ENCODE results near the gene PDXK. TPM values are rescaled to one million over a fixed set of nuclear protein-coding genes. Genes with fewer than 3 reads are reported as not detected.

PDXK gene
- total RNA-seq, 3 donors from 2014 or later, result 51.5 to 79.2 (median 65.6) TPM

DNA sequence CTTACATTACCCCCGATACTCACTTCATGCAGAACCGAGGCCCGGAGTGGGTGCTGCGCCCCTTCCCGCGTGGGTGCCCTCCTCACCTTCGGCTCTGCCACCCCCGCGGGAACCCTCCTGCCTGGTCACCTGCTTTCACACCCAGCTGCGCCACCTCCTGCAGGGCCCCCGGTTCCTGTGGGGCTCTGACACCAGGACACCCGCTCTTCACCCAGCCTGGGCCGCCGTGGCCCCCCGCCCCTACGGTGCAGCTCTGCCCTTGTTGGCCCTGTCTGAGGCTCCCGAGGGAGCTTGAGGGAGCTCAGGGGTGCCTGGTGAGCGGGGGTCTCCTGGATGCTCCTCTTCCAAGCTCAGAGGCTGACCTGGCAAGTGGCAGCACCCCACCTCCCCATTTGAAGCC is 89.4 kb downstream of the PDXK start:
- H3K4me1 ChIP-seq, result peaks cover 0 to 13% of the 10 kb centered on the region in 2 donors
- DNase-seq (ENCODE audit: low spot score in 2 of 2), result no peak
- TF ChIP-seq, protein P1, sequence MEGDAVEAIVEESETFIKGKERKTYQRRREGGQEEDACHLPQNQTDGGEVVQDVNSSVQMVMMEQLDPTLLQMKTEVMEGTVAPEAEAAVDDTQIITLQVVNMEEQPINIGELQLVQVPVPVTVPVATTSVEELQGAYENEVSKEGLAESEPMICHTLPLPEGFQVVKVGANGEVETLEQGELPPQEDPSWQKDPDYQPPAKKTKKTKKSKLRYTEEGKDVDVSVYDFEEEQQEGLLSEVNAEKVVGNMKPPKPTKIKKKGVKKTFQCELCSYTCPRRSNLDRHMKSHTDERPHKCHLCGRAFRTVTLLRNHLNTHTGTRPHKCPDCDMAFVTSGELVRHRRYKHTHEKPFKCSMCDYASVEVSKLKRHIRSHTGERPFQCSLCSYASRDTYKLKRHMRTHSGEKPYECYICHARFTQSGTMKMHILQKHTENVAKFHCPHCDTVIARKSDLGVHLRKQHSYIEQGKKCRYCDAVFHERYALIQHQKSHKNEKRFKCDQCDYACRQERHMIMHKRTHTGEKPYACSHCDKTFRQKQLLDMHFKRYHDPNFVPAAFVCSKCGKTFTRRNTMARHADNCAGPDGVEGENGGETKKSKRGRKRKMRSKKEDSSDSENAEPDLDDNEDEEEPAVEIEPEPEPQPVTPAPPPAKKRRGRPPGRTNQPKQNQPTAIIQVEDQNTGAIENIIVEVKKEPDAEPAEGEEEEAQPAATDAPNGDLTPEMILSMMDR (IDR thresholded peaks at IDR 0.05), result no peak
- no peak for TF ChIP-seq POLR2A (IDR thresholded peaks at IDR 0.05)
- TF ChIP-seq POLR2AphosphoS5 (IDR thresholded peaks at IDR 0.05), result no peak
- no peaks in the 10 kb centered on the region for H3K36me3 ChIP-seq
- H3K4me3 ChIP-seq, result no peak overlapping the region
- no peaks in the 10 kb centered on the region for H3K27me3 ChIP-seq
- no peak overlapping the region for H3K27ac ChIP-seq
- intact Hi-C loops (cut with DNase I; ENCODE audit: low total_unique reads), result no loop called here
- no peaks in the 10 kb centered on the region for H3K9me3 ChIP-seq

DNA sequence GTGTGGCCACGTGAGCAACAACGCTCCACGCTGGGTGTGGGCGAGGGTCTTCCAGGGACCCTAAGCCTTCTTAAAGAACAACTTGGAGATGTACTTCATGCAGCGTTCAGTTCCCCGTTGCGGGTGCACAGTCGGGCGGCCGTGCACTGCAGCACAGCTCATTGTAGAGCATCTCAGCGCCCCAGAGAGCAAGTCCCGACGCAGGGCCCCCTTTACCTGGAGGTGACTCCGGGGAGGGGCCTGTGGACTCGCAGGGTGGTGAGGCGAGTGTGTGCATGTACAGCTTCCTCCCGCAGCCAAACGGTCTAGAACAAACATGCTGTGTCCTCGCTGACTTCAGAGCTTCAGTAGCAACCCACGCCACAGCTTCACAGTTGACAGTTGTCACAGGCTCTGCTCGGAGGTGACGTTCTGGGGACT is 89.9 kb downstream of the PDXK start:
- Histone ChIP-seq H3K27me3 (no peaks in the 10 kb centered on the region), H3K4me1 (peaks cover 0 to 13% of the 10 kb centered on the region in 2 donors), H3K9me3 (no peaks in the 10 kb centered on the region), H3K27ac (no peak overlapping the region), H3K4me3 (no peak overlapping the region), H3K36me3 (no peaks in the 10 kb centered on the region)
- TF ChIP-seq POLR2A (IDR thresholded peaks at IDR 0.05) (no peak), POLR2AphosphoS5 (IDR thresholded peaks at IDR 0.05) (no peak)
- TF ChIP-seq, protein P1 (IDR thresholded peaks at IDR 0.05), result no peak
- no peak for DNase-seq (ENCODE audit: low spot score in 2 of 2)
- intact Hi-C loops (cut with DNase I; ENCODE audit: low total_unique reads), result no loop called here

DNA sequence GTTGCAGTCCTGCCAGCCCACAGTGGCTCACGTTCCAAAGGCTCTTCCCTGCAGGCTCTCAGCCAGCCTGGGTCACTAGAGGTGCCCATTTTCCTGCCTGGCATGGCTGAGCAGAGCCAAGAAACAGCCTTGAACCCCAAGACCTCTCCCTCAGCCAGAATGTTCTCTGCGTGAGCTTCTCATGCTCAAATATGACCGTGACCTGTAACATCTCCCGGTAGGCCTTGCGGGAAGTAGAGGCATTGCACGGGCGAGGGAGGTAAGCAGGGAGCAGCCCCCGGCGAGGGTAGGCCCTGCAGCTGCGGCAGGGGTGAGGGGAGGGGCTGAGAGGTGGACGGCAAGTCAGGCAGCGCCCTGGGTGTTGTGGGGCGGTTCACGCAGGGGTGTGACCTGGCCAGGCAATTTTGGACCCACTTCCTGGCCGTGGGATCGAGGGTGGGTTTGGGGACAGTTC is 90.4 kb downstream of the PDXK start:
- intact Hi-C loops (cut with DNase I; ENCODE audit: low total_unique reads), result no loop called here
- peaks cover 0 to 13% of the 10 kb centered on the region in 2 donors for H3K4me1 ChIP-seq

DNA sequence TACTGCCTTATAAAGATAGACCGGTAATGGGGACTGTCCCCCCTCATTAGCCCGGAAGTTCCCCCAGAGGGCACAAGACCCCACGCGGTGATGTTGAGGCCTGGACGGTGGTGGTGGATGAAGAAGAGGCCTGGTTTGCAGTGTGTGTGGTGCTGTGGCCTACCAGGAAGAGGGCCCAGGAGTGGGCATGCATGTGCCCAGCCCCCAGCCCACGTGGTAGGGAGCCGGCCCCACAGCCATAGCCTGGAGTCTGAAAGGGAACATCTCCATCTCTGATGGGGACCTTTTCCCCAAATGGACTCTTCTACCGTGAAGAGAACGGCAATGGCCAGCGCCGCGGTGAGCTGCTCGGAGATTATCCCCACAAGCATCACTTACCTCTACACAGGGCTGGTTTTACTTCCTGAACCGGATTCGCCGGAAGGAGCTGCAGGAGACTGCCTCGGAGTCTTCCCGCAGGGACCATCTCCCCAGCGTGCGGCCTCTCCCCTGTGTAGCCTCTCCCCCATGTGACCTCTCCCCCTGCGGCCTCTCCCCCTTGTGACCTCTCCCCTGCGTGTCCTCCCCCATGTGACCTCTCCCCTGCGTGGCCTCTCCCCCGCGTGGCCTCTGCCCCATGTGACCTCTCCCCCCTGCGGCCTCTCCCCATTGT is 91.0 kb downstream of the PDXK start:
- no peaks in the 10 kb centered on the region for H3K36me3 ChIP-seq
- intact Hi-C loops (cut with DNase I; ENCODE audit: low total_unique reads), result loop anchor here (10.0 kb wide), 1 partner anchor 155 kb away; no protein-coding TSS in a partner anchor
- TF ChIP-seq POLR2A (IDR thresholded peaks at IDR 0.05) (no peak), POLR2AphosphoS5 (IDR thresholded peaks at IDR 0.05) (no peak)
- TF ChIP-seq, protein P1 (IDR thresholded peaks at IDR 0.05), result no peak
- H3K4me3 ChIP-seq, result no peak overlapping the region
- DNase-seq (ENCODE audit: low spot score in 2 of 2), result no peak
- H3K4me1 ChIP-seq, result peaks cover 0 to 13% of the 10 kb centered on the region in 2 donors
- no peaks in the 10 kb centered on the region for H3K27me3 ChIP-seq
- no peaks in the 10 kb centered on the region for H3K9me3 ChIP-seq
- no peak overlapping the region for H3K27ac ChIP-seq

More for the DNA sequence above, 90.4 kb downstream of the PDXK start:
- TF ChIP-seq, protein P1 (IDR thresholded peaks at IDR 0.05), result no peak
- TF ChIP-seq POLR2A (IDR thresholded peaks at IDR 0.05) (no peak), POLR2AphosphoS5 (IDR thresholded peaks at IDR 0.05) (no peak)
- Histone ChIP-seq H3K27ac (no peak overlapping the region), H3K27me3 (no peaks in the 10 kb centered on the region), H3K9me3 (no peaks in the 10 kb centered on the region), H3K4me3 (no peak overlapping the region), H3K36me3 (no peaks in the 10 kb centered on the region)
- DNase-seq (ENCODE audit: low spot score in 2 of 2), result no peak

DNA sequence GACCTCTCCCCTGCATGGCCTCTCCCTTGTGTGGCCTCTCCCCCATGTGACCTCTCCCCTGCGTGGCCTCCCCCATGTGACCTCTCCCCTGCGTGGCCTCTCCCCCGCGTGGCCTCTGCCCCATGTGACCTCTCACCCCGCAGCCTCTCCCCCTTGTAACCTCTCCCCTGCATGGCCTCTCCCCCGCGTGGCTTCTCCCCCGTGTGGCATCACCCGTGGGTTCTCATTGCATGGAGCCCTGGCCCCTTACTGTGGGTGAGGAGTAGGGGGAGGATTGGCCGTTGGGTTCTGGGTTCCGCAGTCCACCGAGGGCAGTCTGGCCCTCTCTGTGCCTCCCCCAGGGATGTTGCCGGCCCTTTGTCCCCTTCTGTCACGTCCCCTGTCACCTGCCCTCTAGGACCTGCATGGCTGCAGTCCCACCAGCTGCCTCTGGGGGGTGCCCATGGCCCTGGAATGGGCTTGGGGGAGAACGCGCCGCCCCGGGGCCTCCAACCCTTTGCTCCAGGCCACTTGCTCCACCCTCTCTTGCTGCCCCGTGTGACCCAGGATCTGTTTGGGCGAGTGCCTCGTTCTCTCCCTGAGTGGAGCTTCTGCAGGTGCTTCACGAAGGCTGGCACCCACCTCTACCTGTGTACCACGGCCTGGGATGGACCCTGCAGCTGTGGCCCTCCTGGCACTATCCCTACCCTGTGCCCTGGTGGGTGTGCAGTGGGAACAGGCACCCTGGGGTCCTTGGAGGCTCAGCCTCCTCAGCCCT is 91.8 kb downstream of the PDXK start:
- H3K9me3 ChIP-seq, result no peaks in the 10 kb centered on the region
- H3K27me3 ChIP-seq, result no peaks in the 10 kb centered on the region
- peak; percentile 60 to 83 for DNase-seq (ENCODE audit: low spot score in 2 of 2)
- intact Hi-C loops (cut with DNase I; ENCODE audit: low total_unique reads), result loop anchor here (10.0 kb wide), 1 partner anchor 154 kb away; no protein-coding TSS in a partner anchor
- H3K4me1 ChIP-seq, result peaks cover 0 to 13% of the 10 kb centered on the region in 2 donors
- H3K27ac ChIP-seq, result no peak overlapping the region
- no peaks in the 10 kb centered on the region for H3K36me3 ChIP-seq
- TF ChIP-seq, protein P1 (IDR thresholded peaks at IDR 0.05), result peak; percentile 87 to 93 (median 89)
- TF ChIP-seq POLR2A (IDR thresholded peaks at IDR 0.05), result no peak
- peak overlapping the region in 2 of 3 donors; percentile 39 to 63 for H3K4me3 ChIP-seq

All from breast epithelium (tissue), 4 donors.